GM10847 (cell line): ENCODE data around the gene RBM38.

Experiments used
- POLR2A ChIP-seq: IDR thresholded peaks from 2 replicates; pipeline ENCODE4 v1.6.1; 2011; ENCODE audit not compliant: insufficient read length; ENCODE audit errors: extremely low read depth

RBM38 gene

GRCh38 chr20:57455386-57455785, 64.2 kb downstream of the RBM38 start:
- no peak for TF ChIP-seq POLR2A

- no peak for TF ChIP-seq POLR2A
These were observed 64.9 kb downstream of the RBM38 start for GRCh38 chr20:57456116-57456515.

DNA sequence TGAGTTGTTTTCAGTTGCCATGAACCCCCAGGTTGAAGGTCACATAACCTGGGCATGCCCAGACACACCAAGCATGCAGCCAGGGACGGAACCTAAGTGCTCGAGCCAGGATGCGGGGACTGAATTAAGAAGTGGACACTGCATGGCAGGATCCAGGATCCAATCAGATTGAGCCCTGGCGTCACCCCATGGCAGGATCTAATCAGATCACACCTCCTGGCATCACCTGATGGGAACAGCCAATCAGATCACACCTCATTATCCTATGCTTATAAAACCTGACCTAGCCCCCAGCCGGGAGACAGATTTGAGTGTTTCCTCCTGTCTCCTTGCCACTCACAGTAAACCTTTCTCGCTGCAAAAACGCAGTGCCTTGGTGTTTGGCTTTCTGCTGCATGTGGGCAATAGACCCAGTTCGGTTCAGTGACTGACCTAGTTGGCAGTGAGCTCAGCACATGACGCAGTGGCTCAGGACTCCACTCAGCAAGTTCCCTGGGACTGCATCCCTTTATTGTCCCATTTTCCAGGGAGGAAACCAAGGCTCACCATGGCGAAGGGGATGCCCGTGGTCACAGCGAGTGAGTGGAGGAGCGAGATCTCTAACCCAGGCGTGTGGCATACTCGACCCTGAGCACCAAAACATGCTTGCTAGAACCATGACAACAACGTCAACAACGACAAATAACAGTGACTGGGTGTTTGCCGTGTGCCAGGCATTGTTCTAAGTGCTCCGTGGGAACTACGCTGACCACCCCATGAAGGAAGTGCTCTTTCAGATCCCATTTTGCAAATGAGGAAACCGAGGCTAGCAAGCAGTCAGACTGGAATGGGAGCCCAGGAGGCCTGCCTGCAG, 66.3 kb downstream of the RBM38 start:
- no peak for TF ChIP-seq POLR2A

DNA sequence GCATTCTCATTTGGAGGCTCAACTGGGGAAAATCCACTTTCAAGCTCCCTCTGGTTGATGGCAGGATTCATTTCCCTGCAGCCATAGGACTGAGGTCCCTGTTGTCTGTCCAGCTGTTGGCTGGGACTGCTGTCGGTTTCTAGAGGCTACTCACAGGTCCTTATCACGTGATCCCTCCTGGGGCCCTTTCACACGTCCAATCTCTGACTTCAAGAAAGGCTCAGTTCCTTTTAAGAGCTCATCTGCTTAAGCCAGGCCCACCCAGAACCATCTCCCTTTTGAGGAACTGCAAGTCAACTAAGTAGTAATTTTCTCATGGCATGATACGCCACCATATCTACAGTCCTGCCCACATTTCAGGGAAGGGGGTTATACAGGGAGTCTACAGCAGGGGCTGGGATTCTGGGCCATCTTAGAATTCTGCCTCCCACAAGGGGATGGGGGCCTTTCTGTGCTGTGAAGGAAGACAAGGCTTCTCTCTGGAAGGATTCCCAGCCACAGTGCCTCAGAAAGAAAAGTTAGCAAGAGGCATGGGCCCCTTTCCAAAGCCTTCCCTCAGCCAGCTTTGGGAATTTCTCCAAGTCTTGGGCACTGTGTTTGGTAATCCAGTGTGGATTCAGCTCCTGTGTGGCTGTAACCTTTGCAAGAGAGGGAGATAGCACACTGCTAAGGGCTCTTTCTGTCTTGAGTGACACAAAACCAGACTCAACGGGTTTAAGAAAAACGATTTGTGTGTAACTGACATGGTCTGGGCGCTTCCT, 67.4 kb downstream of the RBM38 start:
- TF ChIP-seq POLR2A: no peak
